Measurements from ENCODE around the gene ZDHHC24.

Gene ZDHHC24

GRCh38 chr11:66495401-66495854 is 50.4 kb downstream of the ZDHHC24 start:
- Histone ChIP-seq H3K9ac (ENCODE audit: low read length in 2 of 2) (no peak overlapping the region), H3K9me3 (ENCODE audit: control insufficient read depth in 2 of 2, low read length in 2 of 2) (no peaks in the 10 kb centered on the region), H3K27ac (ENCODE audit: low read length) (no peak overlapping the region), H3K4me1 (ENCODE audit: control insufficient read depth, insufficient read depth, low read length) (no peaks in the 10 kb centered on the region), H3K36me3 (ENCODE audit: control insufficient read depth in 2 of 2, insufficient read depth in 2 of 2, low read length in 2 of 2) (peaks cover 0 to 12% of the 10 kb centered on the region in 2 donors), H3K27me3 (ENCODE audit: control insufficient read depth in 1 of 2, insufficient read depth in 2 of 2, low read length in 2 of 2) (no peaks in the 10 kb centered on the region), H3K4me3 (ENCODE audit: low read length in 2 of 2) (no peak overlapping the region)

DNA sequence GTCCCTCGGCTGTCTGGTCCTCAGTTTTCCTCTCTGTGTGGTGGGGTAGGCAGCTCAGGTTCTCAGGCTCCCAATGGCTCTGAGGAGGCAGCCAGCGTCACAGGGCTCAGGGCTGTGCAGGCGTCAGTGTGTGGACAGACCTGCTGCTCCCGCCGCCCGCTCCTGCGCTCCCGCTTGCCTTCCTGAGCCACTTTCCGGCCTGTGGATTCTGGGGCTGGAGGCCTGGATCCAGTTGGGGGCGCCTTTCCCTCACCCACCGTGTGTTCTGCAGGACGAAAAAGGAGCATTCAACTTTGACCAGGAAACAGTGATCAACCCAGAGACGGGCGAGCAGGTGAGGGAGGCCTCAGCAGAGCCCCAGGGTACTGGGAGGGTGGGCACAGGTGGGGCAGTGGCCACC is 50.9 kb downstream of the ZDHHC24 start:
- no peak overlapping the region for H3K9ac ChIP-seq (ENCODE audit: low read length in 2 of 2)
- H3K36me3 ChIP-seq (ENCODE audit: control insufficient read depth in 2 of 2, insufficient read depth in 2 of 2, low read length in 2 of 2) = peaks cover 0 to 12% of the 10 kb centered on the region in 2 donors
- no peak overlapping the region for H3K27ac ChIP-seq (ENCODE audit: low read length)
- H3K27me3 ChIP-seq (ENCODE audit: control insufficient read depth in 1 of 2, insufficient read depth in 2 of 2, low read length in 2 of 2) = no peaks in the 10 kb centered on the region
- no peaks in the 10 kb centered on the region for H3K4me1 ChIP-seq (ENCODE audit: control insufficient read depth, insufficient read depth, low read length)
- H3K4me3 ChIP-seq (ENCODE audit: low read length in 2 of 2) = no peak overlapping the region
- H3K9me3 ChIP-seq (ENCODE audit: control insufficient read depth in 2 of 2, low read length in 2 of 2) = no peaks in the 10 kb centered on the region

DNA sequence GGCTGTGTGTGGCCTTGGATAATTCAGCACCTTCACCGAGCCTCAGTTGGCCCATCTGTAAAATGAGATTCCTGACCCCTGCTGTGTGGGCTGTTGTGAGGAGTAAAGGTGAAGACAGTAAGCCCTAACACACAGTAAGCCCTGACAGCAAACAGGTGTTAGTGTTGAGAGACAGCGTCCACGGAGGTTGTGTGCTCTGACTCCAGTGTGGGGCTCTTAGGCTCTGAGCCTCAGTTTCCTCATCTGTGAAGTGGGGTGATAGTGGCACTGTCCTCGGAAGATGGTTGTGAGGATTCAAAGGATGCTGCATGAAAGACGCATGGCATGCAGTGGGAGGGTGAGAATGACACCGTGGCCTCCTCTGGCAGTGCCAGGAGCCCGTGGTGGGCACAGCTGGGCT is 51.4 kb downstream of the ZDHHC24 start:
- Histone ChIP-seq H3K27me3 (ENCODE audit: control insufficient read depth in 1 of 2, insufficient read depth in 2 of 2, low read length in 2 of 2) (no peaks in the 10 kb centered on the region), H3K36me3 (ENCODE audit: control insufficient read depth in 2 of 2, insufficient read depth in 2 of 2, low read length in 2 of 2) (peaks cover 0 to 12% of the 10 kb centered on the region in 2 donors), H3K9me3 (ENCODE audit: control insufficient read depth in 2 of 2, low read length in 2 of 2) (no peaks in the 10 kb centered on the region), H3K4me1 (ENCODE audit: control insufficient read depth, insufficient read depth, low read length) (no peaks in the 10 kb centered on the region), H3K4me3 (ENCODE audit: low read length in 2 of 2) (no peak overlapping the region), H3K9ac (ENCODE audit: low read length in 2 of 2) (no peak overlapping the region), H3K27ac (ENCODE audit: low read length) (no peak overlapping the region)

DNA sequence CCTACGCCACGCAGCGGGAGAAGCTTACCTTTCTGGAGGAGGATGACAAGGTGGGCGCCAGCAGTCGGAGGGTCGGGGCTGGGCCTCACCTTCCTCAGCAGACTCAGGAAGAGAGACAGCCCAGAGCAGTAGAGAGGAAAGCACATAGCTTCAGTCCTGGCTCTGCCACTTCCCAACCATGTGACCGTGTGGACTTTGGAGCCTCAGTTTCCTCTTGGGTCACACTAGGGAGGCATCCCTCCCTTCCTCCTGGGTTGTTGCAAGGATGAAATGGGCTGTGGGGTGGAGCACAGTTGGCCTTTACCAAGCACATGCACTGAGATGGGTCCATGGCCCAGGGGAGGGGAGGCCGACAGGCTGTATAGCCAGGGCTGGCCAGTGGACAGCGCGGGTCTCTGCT is 52.7 kb downstream of the ZDHHC24 start:
- Histone ChIP-seq H3K27me3 (ENCODE audit: control insufficient read depth in 1 of 2, insufficient read depth in 2 of 2, low read length in 2 of 2) (no peaks in the 10 kb centered on the region), H3K4me3 (ENCODE audit: low read length in 2 of 2) (no peak overlapping the region), H3K4me1 (ENCODE audit: control insufficient read depth, insufficient read depth, low read length) (no peaks in the 10 kb centered on the region), H3K9me3 (ENCODE audit: control insufficient read depth in 2 of 2, low read length in 2 of 2) (no peaks in the 10 kb centered on the region), H3K36me3 (ENCODE audit: control insufficient read depth in 2 of 2, insufficient read depth in 2 of 2, low read length in 2 of 2) (peaks cover 0 to 12% of the 10 kb centered on the region in 2 donors), H3K9ac (ENCODE audit: low read length in 2 of 2) (no peak overlapping the region), H3K27ac (ENCODE audit: low read length) (no peak overlapping the region)

DNA sequence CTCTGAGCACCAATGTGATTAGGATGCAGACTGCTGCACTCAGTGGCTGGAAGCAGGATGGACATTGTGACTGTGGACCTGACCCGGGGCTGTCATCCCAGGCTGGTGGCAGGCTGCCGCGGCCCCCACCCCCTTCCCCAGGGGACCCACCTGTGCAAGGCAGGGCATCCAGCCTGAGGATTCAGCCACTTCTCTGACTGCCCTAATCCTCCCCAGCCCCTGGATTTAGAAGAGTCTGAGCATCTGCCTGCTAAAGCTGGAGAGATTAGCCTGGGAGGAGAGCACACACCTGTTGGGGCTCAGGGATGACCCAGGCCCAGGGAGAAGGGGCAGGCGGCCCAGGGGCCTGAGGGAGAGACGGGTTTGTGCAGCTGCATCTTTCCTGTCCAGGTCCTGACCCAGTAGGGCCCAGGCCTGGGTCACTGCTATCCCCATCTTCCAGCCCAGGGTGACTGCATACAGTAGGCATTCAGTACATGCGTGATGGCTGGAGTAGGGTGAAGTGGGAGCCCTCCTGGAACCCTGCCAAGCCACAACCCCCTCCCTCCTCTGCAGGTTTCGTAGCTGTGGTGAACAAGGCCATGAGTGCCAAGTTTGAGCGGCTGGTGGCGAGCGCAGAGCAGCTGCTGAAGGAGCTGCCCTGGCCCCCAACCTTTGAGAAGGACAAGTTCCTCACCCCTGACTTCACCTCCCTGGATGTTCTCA is 53.5 kb downstream of the ZDHHC24 start:
- H3K4me3 ChIP-seq (ENCODE audit: low read length in 2 of 2) = no peak overlapping the region
- H3K27me3 ChIP-seq (ENCODE audit: control insufficient read depth in 1 of 2, insufficient read depth in 2 of 2, low read length in 2 of 2) = no peaks in the 10 kb centered on the region
- no peaks in the 10 kb centered on the region for H3K9me3 ChIP-seq (ENCODE audit: control insufficient read depth in 2 of 2, low read length in 2 of 2)
- H3K36me3 ChIP-seq (ENCODE audit: control insufficient read depth in 2 of 2, insufficient read depth in 2 of 2, low read length in 2 of 2) = peaks cover 0 to 12% of the 10 kb centered on the region in 2 donors
- no peaks in the 10 kb centered on the region for H3K4me1 ChIP-seq (ENCODE audit: control insufficient read depth, insufficient read depth, low read length)
- no peak overlapping the region for H3K9ac ChIP-seq (ENCODE audit: low read length in 2 of 2)
- no peak overlapping the region for H3K27ac ChIP-seq (ENCODE audit: low read length)

GRCh38 chr11:66491315-66491935 is 54.4 kb downstream of the ZDHHC24 start:
- Histone ChIP-seq H3K27me3 (ENCODE audit: control insufficient read depth in 1 of 2, insufficient read depth in 2 of 2, low read length in 2 of 2) (no peaks in the 10 kb centered on the region), H3K27ac (ENCODE audit: low read length) (no peak overlapping the region), H3K4me1 (ENCODE audit: control insufficient read depth, insufficient read depth, low read length) (no peaks in the 10 kb centered on the region), H3K9me3 (ENCODE audit: control insufficient read depth in 2 of 2, low read length in 2 of 2) (no peaks in the 10 kb centered on the region), H3K36me3 (ENCODE audit: control insufficient read depth in 2 of 2, insufficient read depth in 2 of 2, low read length in 2 of 2) (peaks cover 0 to 11% of the 10 kb centered on the region in 2 donors), H3K9ac (ENCODE audit: low read length in 2 of 2) (no peak overlapping the region), H3K4me3 (ENCODE audit: low read length in 2 of 2) (no peak overlapping the region)

DNA sequence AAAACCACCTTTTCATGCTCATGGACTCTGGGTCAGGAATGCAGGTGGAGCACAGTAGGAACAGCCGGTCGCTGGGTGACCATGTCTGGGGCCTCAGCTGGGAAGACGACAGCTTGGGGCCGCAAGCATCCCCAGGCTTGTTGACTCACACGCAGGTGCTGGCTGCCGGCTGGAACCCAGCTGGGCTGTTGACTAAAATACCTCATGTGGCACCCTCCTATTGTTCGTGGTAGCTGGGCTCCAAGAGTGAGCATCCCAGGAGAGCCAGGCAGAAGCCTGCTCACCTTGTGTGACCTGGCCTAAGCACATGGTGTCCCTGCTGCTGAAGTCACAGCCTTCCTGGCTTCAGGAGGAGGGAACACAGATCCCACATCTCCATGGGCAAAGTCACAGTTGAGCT is 56.2 kb downstream of the ZDHHC24 start:
- H3K9me3 ChIP-seq (ENCODE audit: control insufficient read depth in 2 of 2, low read length in 2 of 2) = no peaks in the 10 kb centered on the region
- no peak overlapping the region for H3K9ac ChIP-seq (ENCODE audit: low read length in 2 of 2)
- H3K4me1 ChIP-seq (ENCODE audit: control insufficient read depth, insufficient read depth, low read length) = no peaks in the 10 kb centered on the region
- no peaks in the 10 kb centered on the region for H3K27me3 ChIP-seq (ENCODE audit: control insufficient read depth in 1 of 2, insufficient read depth in 2 of 2, low read length in 2 of 2)
- H3K27ac ChIP-seq (ENCODE audit: low read length) = no peak overlapping the region
- H3K36me3 ChIP-seq (ENCODE audit: control insufficient read depth in 2 of 2, insufficient read depth in 2 of 2, low read length in 2 of 2) = peaks cover 0 to 9% of the 10 kb centered on the region in 2 donors
- H3K4me3 ChIP-seq (ENCODE audit: low read length in 2 of 2) = no peak overlapping the region

DNA sequence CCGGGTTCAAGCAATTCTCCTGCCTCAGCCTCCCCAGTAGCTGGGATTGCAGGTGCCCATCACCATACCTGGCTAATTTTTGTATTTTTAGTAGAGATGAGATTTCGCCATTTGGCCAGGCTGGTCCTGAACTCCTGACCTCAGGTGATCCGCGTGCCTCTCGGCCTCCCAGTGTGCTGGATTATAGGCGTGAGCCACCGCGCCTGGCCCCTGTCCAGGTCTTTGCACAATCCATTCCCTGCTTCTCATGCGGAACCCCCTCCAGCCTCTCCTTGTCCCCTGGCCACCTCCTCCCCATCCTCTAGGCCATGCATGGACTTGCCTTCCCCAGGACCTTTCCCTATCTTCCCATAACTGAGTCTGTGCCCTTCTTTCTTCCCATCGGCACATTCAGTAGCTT is 56.9 kb downstream of the ZDHHC24 start:
- Histone ChIP-seq H3K9ac (ENCODE audit: low read length in 2 of 2) (no peak overlapping the region), H3K27me3 (ENCODE audit: control insufficient read depth in 1 of 2, insufficient read depth in 2 of 2, low read length in 2 of 2) (no peaks in the 10 kb centered on the region), H3K4me3 (ENCODE audit: low read length in 2 of 2) (no peak overlapping the region), H3K4me1 (ENCODE audit: control insufficient read depth, insufficient read depth, low read length) (no peaks in the 10 kb centered on the region), H3K36me3 (ENCODE audit: control insufficient read depth in 2 of 2, insufficient read depth in 2 of 2, low read length in 2 of 2) (peaks cover 0 to 9% of the 10 kb centered on the region in 2 donors), H3K27ac (ENCODE audit: low read length) (no peak overlapping the region), H3K9me3 (ENCODE audit: control insufficient read depth in 2 of 2, low read length in 2 of 2) (no peaks in the 10 kb centered on the region)

DNA sequence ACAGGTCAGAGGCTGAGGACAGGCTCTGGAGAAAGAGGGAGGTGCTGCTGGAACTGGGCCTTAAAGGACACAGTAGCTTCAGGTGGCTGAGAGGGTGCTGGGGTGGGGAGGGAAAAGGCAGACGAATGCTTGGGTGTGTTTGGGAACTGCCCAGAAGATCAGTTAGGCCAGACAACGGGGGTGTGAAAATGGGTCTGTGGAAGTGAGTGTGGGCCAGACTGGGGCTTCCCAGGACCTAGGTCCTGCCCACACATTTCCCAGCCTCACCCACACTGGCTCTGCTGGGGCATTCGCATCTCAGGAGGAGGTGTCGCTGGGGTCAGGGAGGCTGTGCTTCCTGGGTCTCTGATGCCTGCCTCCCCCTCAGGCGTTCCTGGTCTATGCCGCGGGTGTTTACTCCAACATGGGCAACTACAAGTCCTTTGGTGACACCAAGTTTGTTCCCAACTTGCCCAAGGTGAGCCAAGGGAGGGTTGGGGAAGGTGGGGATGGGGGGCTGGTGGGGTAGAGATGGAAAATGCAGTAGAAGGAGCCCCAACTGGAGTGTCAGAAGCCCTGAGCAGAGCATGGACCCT is 61.0 kb downstream of the ZDHHC24 start:
- H3K36me3 ChIP-seq (ENCODE audit: control insufficient read depth in 2 of 2, insufficient read depth in 2 of 2, low read length in 2 of 2) = peaks cover 0 to 3% of the 10 kb centered on the region in 2 donors
- H3K9me3 ChIP-seq (ENCODE audit: control insufficient read depth in 2 of 2, low read length in 2 of 2) = no peaks in the 10 kb centered on the region
- no peaks in the 10 kb centered on the region for H3K27me3 ChIP-seq (ENCODE audit: control insufficient read depth in 1 of 2, insufficient read depth in 2 of 2, low read length in 2 of 2)
- no peak overlapping the region for H3K27ac ChIP-seq (ENCODE audit: low read length)
- H3K9ac ChIP-seq (ENCODE audit: low read length in 2 of 2) = no peak overlapping the region
- H3K4me1 ChIP-seq (ENCODE audit: control insufficient read depth, insufficient read depth, low read length) = peaks cover 5% of the 10 kb centered on the region
- no peak overlapping the region for H3K4me3 ChIP-seq (ENCODE audit: low read length in 2 of 2)

DNA sequence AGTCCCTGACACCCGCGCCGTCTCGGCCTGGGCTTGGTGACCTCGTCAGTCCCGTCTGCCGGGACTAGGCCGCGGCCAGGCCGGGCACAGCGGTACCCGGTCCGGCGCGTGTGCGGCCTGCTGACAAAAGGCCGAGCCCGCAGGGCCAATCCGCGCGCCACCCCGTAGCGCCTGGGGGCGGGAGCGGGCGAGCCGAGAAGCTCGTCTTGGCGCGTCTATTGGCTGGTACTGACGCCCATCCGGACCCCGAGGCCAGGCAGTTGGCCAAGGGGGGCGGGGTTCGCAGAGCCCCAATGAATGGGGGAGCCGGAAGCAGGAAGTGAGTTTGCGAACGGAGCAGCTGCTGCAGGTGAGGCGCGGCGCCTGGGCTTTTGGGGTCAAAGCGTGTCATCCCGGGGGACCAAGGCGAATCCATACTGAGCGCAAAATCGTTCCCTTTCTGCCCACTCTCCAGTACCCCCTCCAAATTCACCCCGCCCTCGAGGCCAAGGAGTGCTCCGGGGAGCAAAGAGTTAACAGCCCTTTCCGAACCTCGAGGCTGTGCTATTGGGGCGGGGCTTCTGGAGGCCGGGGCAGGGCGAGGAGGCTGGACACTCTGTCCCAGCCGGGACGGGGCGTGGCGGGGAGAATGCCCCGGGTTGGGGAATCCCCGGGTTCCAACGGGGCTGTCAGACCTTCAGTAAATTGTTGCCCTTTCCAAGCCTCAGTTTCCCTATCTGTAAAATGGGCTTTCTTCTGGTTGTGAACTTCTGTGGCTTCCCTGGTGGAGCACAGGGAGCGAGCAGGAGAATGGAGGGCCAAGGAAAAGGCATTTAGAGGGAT is 65.5 kb downstream of the ZDHHC24 start, which contains the start of gene DPP3:
Gene DPP3 (plus strand): TSS at position 318 of the 822 bp plus-strand sequence. CDS start 1,767 bp downstream, outside the sequence.
- Histone ChIP-seq H3K4me1 (ENCODE audit: control insufficient read depth, insufficient read depth, low read length) (peaks cover 20% of the 10 kb centered on the region), H3K27me3 (ENCODE audit: control insufficient read depth in 1 of 2, insufficient read depth in 2 of 2, low read length in 2 of 2) (no peaks in the 10 kb centered on the region), H3K9ac (ENCODE audit: low read length in 2 of 2) (peak within 1 kb of the TSS; percentile 98 to 99), H3K4me3 (ENCODE audit: low read length in 2 of 2) (peak within 1 kb of the TSS; percentile 91), H3K27ac (ENCODE audit: low read length) (peak within 1 kb of the TSS; percentile 88), H3K36me3 (ENCODE audit: control insufficient read depth in 2 of 2, insufficient read depth in 2 of 2, low read length in 2 of 2) (no peaks in the 10 kb centered on the region), H3K9me3 (ENCODE audit: control insufficient read depth in 2 of 2, low read length in 2 of 2) (no peaks in the 10 kb centered on the region)

Measured in stomach smooth muscle (tissue), 2 donors.